K562 (cell line): ENCODE data around the gene ZNF740.

Experiments used
- GATA2 ChIP-seq: sonication (generic); formaldehyde crosslinking; IDR thresholded peaks from 2 replicates; pipeline ENCODE4 v1.4.0; 2020; ENCODE audit warnings: mild to moderate bottlenecking, missing genetic modification reagents
- IRF9 ChIP-seq: fragments of 450-650 bp; IDR thresholded peaks from 2 replicates; pipeline ENCODE4 v1.6.1; 2016; ENCODE audit warnings: missing biosample characterization, missing genetic modification characterization
- MAFG ChIP-seq: fragments of 450-650 bp; conservative IDR thresholded peaks from 2 replicates; pipeline ENCODE4 v1.6.1; 2016; ENCODE audit warnings: missing genetic modification characterization, missing compliant biosample characterization
- POLR2AphosphoS5 ChIP-seq: IDR thresholded peaks from 2 replicates; pipeline ENCODE4 v1.6.1; 2011; ENCODE audit warnings: mild to moderate bottlenecking, low read depth, low read length, moderate library complexity; ENCODE audit not compliant: control insufficient read depth, insufficient read depth
- SMC3 ChIP-seq: conservative IDR thresholded peaks from 2 replicates; pipeline ENCODE4 v1.6.1; 2011; ENCODE audit warnings: low read depth, low read length, improper control_type of control experiment; ENCODE audit not compliant: insufficient read depth

- TF ChIP-seq IRF9 (no peak), POLR2AphosphoS5 (no peak), MAFG (no peak), GATA2 (CRISPR knock-in tag) (no peak), SMC3 (no peak)
Observed at GRCh38 chr12:53166837-53167236, 13.7 kb upstream of the ZNF740 start.
